HepG2 (cell line): ENCODE measurements around the gene FBXO10. TPM values are rescaled to one million over a fixed set of nuclear protein-coding genes. Genes with fewer than 3 reads are reported as not detected.

Experiments used
- ATAC-seq: fragments of 200-7000 bp; cut with Tn5 transposase; 3 replicates; pipeline ENCODE4 v1.9.1; 2020; ENCODE audit warnings: mild to moderate bottlenecking, moderate library complexity
- BruUV-seq: library from RNA; stranded (reverse); fragments of 400-500 nt; replicated peaks from 2 replicates; lab custom pipeline; 2021; lab: Mats Ljungman, UMichigan
- CTCF ChIA-PET: fragments of 300-600 bp; formaldehyde crosslinking; extraction: SDS; loops from one replicate; lab custom pipeline; 2021; ENCODE audit warnings: low total read pairs, inconsistent platforms, low intra/inter-chr PET ratio; lab: Yijun Ruan, JAX
- POLR2A ChIA-PET: fragments of 350-600 bp; sonication (Branson Sonifier 250); formaldehyde crosslinking; loops from one replicate; lab custom pipeline; 2020; ENCODE audit warnings: antibody characterized with exemption, inconsistent platforms; lab: Yijun Ruan, JAX
- DNase-seq: peaks from one replicate; pipeline ENCODE4 v3.0.0-alpha.2; 2015; ENCODE audit warnings: low spot score
- FAIRE-seq: peaks from 3 replicates; lab custom pipeline; 2011; peaks lifted over from hg19 to GRCh38; lab: Jason Lieb, UNC
- H2AFZ ChIP-seq: one replicate; pipeline ENCODE4 v1.6.1; 2011; ENCODE audit warnings: low read length, inconsistent platforms
- H3K27ac ChIP-seq: fragments of 300-600 bp; 3 replicates; pipeline ENCODE4 v1.8.0; 2011; ENCODE audit warnings: mixed run types, mild to moderate bottlenecking, mixed read lengths, low read length, inconsistent platforms; ENCODE audit not compliant: insufficient read depth; ENCODE audit errors: extremely low read length
- H3K27me3 ChIP-seq, 2 experiments: fragments of 200-600 bp in 1 of 2; 2 replicates in 1 of 2; 3 replicates in 1 of 2; pipeline versions ENCODE4 v1.6.0 to v1.8.0; 2011; ENCODE audit warnings: low read length in 2 of 2, mild to moderate bottlenecking in 2 of 2, moderate library complexity in 2 of 2, inconsistent platforms in 1 of 2; ENCODE audit not compliant: insufficient read depth in 2 of 2, control insufficient read depth in 1 of 2
- H3K36me3 ChIP-seq, 2 experiments: fragments of 200-600 bp in 1 of 2; replicated peaks in 1 of 2; 2 replicates in 1 of 2; 3 replicates in 1 of 2; pipeline versions ENCODE4 v1.5.1 to v1.8.0; 2011; ENCODE audit warnings: low read length in 2 of 2, inconsistent platforms in 1 of 2; ENCODE audit not compliant: insufficient read depth in 2 of 2, control insufficient read depth in 1 of 2
- H3K4me1 ChIP-seq: 2 replicates; pipeline ENCODE4 v1.5.1; 2012; ENCODE audit warnings: low read length, inconsistent platforms; ENCODE audit not compliant: insufficient read depth
- H3K4me2 ChIP-seq: 2 replicates; pipeline ENCODE4 v1.6.0; 2011; ENCODE audit warnings: low read depth, low read length, inconsistent platforms
- H3K4me3 ChIP-seq, 3 experiments: fragments of 200-600 bp in 1 of 3; sonication (generic), shearing (Covaris generic) in 1 of 3; replicated peaks in 1 of 3; 2 replicates each; pipeline ENCODE4 v1.5.1; 2011 to 2016; ENCODE audit warnings: low read length in 3 of 3, inconsistent platforms in 2 of 3, low read depth in 2 of 3, mild to moderate bottlenecking in 2 of 3, control low read depth in 1 of 3, mixed read lengths in 1 of 3; ENCODE audit not compliant: insufficient read depth in 1 of 3
- H3K79me2 ChIP-seq: one replicate; pipeline ENCODE4 v1.6.1; 2011; ENCODE audit warnings: low read length, inconsistent platforms; ENCODE audit not compliant: insufficient read depth
- H3K9ac ChIP-seq: 2 replicates; pipeline ENCODE4 v1.6.0; 2011; ENCODE audit warnings: mild to moderate bottlenecking, low read depth, low read length, inconsistent platforms; ENCODE audit not compliant: insufficient read depth
- H3K9me3 ChIP-seq: 2 replicates; pipeline ENCODE4 v1.5.1; 2012; ENCODE audit warnings: mild to moderate bottlenecking, low read length
- H4K20me1 ChIP-seq: 2 replicates; pipeline ENCODE4 v1.6.0; 2011; ENCODE audit warnings: inconsistent platforms, mild to moderate bottlenecking, low read length, moderate library complexity; ENCODE audit not compliant: insufficient read depth
- FLYWCH1 ChIP-seq: sonication (generic); formaldehyde crosslinking; IDR thresholded peaks from 2 replicates; pipeline ENCODE4 v1.8.1; 2023; ENCODE audit warnings: mild to moderate bottlenecking, missing genetic modification reagents
- HNRNPLL ChIP-seq: fragments of 200-400 bp; formaldehyde crosslinking; IDR thresholded peaks from 2 replicates; pipeline ENCODE4 v1.6.1; 2017; ENCODE audit warnings: mild to moderate bottlenecking, low read depth, low read length; ENCODE audit not compliant: poor library complexity, severe bottlenecking
- NFYC ChIP-seq: IDR thresholded peaks from 2 replicates; pipeline ENCODE4 v1.6.1; 2016; ENCODE audit warnings: missing genetic modification reagents, missing compliant biosample characterization
- STAG1 ChIP-seq: sonication (generic); formaldehyde crosslinking; IDR thresholded peaks from 2 replicates; pipeline ENCODE4 v1.4.0; 2020; ENCODE audit warnings: missing genetic modification reagents
- ZNF12 ChIP-seq: sonication (generic); formaldehyde crosslinking; IDR thresholded peaks from 2 replicates; pipeline ENCODE4 v1.5.0; 2020; ENCODE audit warnings: missing genetic modification reagents
- ZNF761 ChIP-seq: sonication (generic); formaldehyde crosslinking; conservative IDR thresholded peaks from 2 replicates; pipeline ENCODE4 v1.4.0; 2020; ENCODE audit warnings: mild to moderate bottlenecking, missing genetic modification reagents
- in situ Hi-C: cut with HindIII; loops from 2 replicates; pipeline ENCODE4 v1.10.0; 2017; ENCODE audit warnings: low pct_unique_long_range_greater_than_20kb; ENCODE audit not compliant: extremely low pct_ligation_motif_present
- intact Hi-C: fragments of 100-400 bp; cut with micrococcal nuclease; formaldehyde crosslinking; loops from one replicate; pipeline ENCODE4 v1.10.0; 2022; ENCODE audit not compliant: unreplicated experiment
- polyA plus RNA-seq, 8 experiments: library from polyadenylated mRNA; depleted of rRNA in 3 of 8; stranded (reverse) in 7 of 8; unstranded in 1 of 8; fragments of >200 nt; fragmentation: Illumina TruSeq in 4 of 8; extraction: Trizol in 4 of 8; gene quantifications; 2 replicates each; pipeline versions ENCODE4 v1.2.1 to v1.2.3, GENCODE V29; 2011 to 2016; ENCODE audit warnings: low read depth in 4 of 8, missing spikeins in 1 of 8, mixed read lengths in 1 of 8; ENCODE audit not compliant: insufficient read depth in 1 of 8
- total RNA-seq, 5 experiments: library from RNA; depleted of rRNA; stranded (reverse); fragments of >200 nt; fragmentation: Illumina TruSeq; extraction: Trizol; gene quantifications; 2 replicates each; pipeline ENCODE4 v1.2.3, GENCODE V29; 2016; ENCODE audit warnings: low read depth in 1 of 5
- TF ChIP-seq, protein P1 (sequence below): sonication (generic); formaldehyde crosslinking; IDR thresholded peaks from 2 replicates; pipeline ENCODE4 v1.4.0; 2020; ENCODE audit warnings: missing genetic modification reagents, mild to moderate bottlenecking, borderline replicate concordance
- TF ChIP-seq, protein P2 (sequence below): sonication (generic); formaldehyde crosslinking; IDR thresholded peaks from 2 replicates; pipeline ENCODE4 v1.5.0; 2020; ENCODE audit warnings: mild to moderate bottlenecking, missing genetic modification reagents
- TF ChIP-seq, protein P3 (sequence below): sonication (generic); formaldehyde crosslinking; IDR thresholded peaks from 2 replicates; pipeline ENCODE4 v1.4.0; 2020; ENCODE audit warnings: missing genetic modification reagents

FBXO10 gene
- total and polyA plus RNA-seq, 2 of the 13 experiments (the other 11 are each of a cell fraction or from before 2014, with no cell fraction given) = 3.1 to 5.1 TPM

DNA sequence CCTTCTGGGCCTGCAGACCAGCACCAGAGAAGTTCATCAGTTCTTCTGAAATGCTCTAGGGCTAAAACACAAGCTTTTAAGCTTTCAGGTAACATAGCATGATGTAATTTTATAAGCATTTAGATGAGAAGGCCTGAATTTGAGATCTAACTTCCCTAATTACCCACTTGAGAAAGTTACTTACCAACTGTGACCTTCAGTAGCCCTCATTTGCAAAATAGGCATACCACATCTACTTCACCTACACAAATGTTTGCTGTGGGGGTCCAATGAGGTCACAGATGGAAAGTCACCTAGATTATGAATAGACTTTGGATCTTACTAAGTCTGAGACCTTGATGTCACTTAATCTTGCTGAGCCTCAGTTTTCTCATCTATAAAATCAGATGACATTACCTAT lies 36.5 kb downstream of the FBXO10 start:
- no peak for FAIRE-seq

More for the DNA sequence above, 36.5 kb downstream of the FBXO10 start:
- CTCF ChIA-PET = no interaction called here
- in situ Hi-C loops (no loop called here), intact Hi-C loops (no loop called here)
- no peaks in the 10 kb centered on the region for H3K79me2 ChIP-seq
- POLR2A ChIA-PET = no interaction called here
- H3K36me3 ChIP-seq = peaks cover 3 to 4% of the 10 kb centered on the region in 2 experiments; a peak in 2 of 5 replicates
- no peaks in the 10 kb centered on the region for H3K9me3 ChIP-seq
- no peak for ATAC-seq
- H2AFZ ChIP-seq = no peak overlapping the region
- no peak overlapping the region for H3K4me2 ChIP-seq
- no peaks in the 10 kb centered on the region for H4K20me1 ChIP-seq
- no peak overlapping the region for H3K9ac ChIP-seq
- no peak for DNase-seq
- no peaks in the 10 kb centered on the region for H3K27me3 ChIP-seq
- H3K4me1 ChIP-seq = no peaks in the 10 kb centered on the region
- H3K4me3 ChIP-seq = no peak overlapping the region
- no peak overlapping the region for H3K27ac ChIP-seq
- BruUV-seq = no TSS peak
- TF ChIP-seq FLYWCH1 (CRISPR knock-in tag) (no peak), ZNF761 (no peak), ZNF12 (CRISPR knock-in tag) (no peak), NFYC (CRISPR knock-in tag) (no peak), STAG1 (CRISPR knock-in tag) (no peak), HNRNPLL (no peak)
- TF ChIP-seq, protein P1, sequence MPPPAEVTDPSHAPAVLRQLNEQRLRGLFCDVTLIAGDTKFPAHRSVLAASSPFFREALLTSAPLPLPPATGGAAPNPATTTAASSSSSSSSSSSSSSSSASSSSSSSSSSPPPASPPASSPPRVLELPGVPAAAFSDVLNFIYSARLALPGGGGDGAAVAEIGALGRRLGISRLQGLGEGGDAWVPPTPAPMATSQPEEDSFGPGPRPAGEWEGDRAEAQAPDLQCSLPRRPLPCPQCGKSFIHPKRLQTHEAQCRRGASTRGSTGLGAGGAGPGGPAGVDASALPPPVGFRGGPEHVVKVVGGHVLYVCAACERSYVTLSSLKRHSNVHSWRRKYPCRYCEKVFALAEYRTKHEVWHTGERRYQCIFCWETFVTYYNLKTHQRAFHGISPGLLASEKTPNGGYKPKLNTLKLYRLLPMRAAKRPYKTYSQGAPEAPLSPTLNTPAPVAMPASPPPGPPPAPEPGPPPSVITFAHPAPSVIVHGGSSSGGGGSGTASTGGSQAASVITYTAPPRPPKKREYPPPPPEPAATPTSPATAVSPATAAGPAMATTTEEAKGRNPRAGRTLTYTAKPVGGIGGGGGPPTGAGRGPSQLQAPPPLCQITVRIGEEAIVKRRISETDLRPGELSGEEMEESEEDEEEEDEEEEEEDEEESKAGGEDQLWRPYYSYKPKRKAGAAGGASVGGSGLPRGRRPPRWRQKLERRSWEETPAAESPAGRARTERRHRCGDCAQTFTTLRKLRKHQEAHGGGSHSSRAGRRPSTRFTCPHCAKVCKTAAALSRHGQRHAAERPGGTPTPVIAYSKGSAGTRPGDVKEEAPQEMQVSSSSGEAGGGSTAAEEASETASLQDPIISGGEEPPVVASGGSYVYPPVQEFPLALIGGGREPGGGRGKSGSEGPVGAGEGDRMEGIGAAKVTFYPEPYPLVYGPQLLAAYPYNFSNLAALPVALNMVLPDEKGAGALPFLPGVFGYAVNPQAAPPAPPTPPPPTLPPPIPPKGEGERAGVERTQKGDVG = no peak
- TF ChIP-seq, protein P2, sequence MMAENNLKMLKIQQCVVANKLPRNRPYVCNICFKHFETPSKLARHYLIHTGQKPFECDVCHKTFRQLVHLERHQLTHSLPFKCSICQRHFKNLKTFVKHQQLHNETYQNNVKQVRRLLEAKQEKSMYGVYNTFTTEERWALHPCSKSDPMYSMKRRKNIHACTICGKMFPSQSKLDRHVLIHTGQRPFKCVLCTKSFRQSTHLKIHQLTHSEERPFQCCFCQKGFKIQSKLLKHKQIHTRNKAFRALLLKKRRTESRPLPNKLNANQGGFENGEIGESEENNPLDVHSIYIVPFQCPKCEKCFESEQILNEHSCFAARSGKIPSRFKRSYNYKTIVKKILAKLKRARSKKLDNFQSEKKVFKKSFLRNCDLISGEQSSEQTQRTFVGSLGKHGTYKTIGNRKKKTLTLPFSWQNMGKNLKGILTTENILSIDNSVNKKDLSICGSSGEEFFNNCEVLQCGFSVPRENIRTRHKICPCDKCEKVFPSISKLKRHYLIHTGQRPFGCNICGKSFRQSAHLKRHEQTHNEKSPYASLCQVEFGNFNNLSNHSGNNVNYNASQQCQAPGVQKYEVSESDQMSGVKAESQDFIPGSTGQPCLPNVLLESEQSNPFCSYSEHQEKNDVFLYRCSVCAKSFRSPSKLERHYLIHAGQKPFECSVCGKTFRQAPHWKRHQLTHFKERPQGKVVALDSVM (CRISPR knock-in tag) = no peak
- TF ChIP-seq, protein P3, sequence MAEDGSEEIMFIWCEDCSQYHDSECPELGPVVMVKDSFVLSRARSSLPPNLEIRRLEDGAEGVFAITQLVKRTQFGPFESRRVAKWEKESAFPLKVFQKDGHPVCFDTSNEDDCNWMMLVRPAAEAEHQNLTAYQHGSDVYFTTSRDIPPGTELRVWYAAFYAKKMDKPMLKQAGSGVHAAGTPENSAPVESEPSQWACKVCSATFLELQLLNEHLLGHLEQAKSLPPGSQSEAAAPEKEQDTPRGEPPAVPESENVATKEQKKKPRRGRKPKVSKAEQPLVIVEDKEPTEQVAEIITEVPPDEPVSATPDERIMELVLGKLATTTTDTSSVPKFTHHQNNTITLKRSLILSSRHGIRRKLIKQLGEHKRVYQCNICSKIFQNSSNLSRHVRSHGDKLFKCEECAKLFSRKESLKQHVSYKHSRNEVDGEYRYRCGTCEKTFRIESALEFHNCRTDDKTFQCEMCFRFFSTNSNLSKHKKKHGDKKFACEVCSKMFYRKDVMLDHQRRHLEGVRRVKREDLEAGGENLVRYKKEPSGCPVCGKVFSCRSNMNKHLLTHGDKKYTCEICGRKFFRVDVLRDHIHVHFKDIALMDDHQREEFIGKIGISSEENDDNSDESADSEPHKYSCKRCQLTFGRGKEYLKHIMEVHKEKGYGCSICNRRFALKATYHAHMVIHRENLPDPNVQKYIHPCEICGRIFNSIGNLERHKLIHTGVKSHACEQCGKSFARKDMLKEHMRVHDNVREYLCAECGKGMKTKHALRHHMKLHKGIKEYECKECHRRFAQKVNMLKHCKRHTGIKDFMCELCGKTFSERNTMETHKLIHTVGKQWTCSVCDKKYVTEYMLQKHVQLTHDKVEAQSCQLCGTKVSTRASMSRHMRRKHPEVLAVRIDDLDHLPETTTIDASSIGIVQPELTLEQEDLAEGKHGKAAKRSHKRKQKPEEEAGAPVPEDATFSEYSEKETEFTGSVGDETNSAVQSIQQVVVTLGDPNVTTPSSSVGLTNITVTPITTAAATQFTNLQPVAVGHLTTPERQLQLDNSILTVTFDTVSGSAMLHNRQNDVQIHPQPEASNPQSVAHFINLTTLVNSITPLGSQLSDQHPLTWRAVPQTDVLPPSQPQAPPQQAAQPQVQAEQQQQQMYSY (CRISPR knock-in tag) = no peak
